Measurements from ENCODE around the gene TMED8.
"Not testable (repeated sequence)": the region's sequence is repeated elsewhere in the genome, so short reads cannot be mapped to it uniquely, and the experiment has no call there.

Gene TMED8

GRCh38 chr14:77364146-77364545 lies 12.7 kb downstream of the TMED8 start:
- no peak for DNase-seq (ENCODE audit: low read depth in 1 of 2, low spot score in 1 of 2)

GRCh38 chr14:77359626-77360025 lies 17.3 kb downstream of the TMED8 start:
- DNase-seq (ENCODE audit: low read depth in 1 of 2, low spot score in 1 of 2) = no peak

DNA sequence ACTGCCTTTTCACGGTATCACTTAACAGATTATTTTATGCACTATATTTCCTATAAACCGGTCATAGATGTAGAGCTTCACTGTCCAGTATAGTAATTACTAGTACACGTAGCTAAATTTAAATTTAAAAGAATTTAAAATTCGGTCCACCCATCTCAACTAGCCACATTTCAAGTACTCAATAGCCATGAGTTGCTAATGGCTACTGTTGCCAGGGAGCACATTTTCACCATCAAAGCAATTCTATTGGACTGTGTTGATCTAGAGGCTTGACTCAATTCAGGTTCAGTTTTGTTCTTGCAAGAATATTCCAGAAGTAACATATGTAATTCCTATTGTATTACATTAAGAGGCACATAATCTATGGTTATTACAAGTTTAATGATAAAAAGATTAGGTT lies 20.0 kb downstream of the TMED8 start:
- no peak for DNase-seq (ENCODE audit: low read depth in 1 of 2, low spot score in 1 of 2)

GRCh38 chr14:77355811-77356210 lies 21.1 kb downstream of the TMED8 start:
- DNase-seq (ENCODE audit: low read depth in 1 of 2, low spot score in 1 of 2) = no peak

GRCh38 chr14:77353469-77354141 lies 23.3 kb downstream of the TMED8 start:
- no peak for DNase-seq (ENCODE audit: low read depth in 1 of 2, low spot score in 1 of 2)

- no peak for DNase-seq (ENCODE audit: low read depth in 1 of 2, low spot score in 1 of 2)
These were observed 29.1 kb downstream of the TMED8 start for GRCh38 chr14:77347751-77348150.

DNA sequence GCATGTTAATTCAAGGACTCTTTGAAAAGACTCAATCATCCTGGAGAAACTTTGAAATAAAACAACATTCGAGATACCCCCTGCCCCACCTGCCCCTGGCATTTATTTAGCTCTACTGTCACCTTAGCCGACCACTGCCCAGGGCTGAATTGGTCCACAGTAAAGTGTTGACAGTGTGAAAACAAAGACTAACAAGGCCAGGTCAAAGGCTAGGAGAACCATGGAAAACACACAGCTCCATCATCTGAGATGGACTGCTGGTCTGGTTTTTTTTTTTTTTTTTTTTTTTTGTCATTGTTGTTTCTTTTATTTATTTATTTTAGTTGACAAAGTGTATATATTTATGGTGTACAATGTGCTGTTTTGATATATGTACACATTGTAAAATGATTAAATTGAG lies 30.4 kb downstream of the TMED8 start:
- DNase-seq (ENCODE audit: low read depth in 1 of 2, low spot score in 1 of 2) = no peak

DNA sequence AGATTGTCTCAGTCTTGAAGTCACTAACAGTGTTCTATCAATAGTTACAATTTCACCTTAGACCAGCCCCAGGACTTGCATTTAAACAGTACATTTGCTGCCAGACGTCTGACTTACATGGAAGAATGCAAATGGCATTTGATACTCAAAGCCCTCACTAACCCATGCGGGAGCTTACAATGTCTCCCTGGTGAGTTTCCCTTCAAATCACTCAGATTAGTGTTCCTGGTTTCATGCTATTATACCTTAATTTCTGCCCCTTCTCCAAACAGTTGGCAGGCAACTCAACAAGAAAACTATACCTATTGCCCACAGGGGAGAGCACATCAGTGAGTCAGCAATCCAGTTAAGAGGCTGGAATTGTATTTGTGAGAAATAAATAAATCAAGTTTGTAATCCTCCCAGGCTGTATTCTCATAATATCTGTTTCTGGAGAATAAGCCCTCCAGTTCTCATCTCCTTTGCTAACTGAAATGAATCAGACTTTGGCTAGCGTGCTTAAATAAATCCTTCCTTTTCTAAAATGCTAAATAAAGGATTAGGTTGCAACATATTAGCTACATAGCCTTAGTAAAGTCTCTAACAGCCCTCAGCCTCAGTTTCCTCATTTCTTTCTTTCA lies 32.4 kb downstream of the TMED8 start:
- no peak for DNase-seq (ENCODE audit: low read depth in 1 of 2, low spot score in 1 of 2)

DNA sequence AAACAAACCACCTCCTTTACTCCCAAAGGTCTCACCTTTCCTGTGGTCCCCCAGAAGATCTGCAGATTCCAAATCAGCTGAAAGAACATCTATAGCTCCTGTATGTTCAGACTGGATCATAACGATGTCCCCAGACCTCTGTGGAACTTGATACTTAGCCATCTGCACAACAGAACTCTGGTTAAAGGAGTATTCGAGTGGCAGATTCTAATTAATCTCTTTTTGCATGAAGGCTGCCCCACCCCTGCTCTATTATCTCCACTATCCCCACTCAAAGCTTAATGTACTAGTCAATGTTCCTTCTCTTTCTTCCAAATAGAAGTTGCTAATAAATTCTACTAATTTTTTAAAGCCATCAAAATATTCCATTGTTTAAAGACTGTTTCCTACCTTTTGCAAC lies 33.2 kb downstream of the TMED8 start:
- no peak for DNase-seq (ENCODE audit: low read depth in 1 of 2, low spot score in 1 of 2)

- no peak for DNase-seq (ENCODE audit: low read depth in 1 of 2, low spot score in 1 of 2)
These were observed 34.0 kb downstream of the TMED8 start for GRCh38 chr14:77342726-77343397.

DNA sequence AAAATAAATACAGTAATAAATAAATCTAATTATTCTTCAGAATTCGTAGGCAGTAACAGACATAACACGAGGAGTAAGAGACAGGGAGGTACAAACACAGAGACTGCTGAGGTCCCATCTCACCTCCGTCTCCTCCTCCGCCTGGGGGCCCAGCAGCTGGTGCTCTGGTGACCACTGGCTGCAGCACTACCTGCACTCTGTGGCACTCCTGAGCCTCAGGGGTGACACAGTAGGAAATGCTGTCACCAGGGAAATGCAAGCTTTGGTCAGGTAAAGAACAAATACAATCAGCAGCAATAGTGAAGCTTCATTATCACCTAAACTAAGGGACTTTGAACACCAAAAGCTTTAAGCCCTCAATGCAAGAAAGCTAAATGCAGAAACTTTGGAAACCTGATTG lies 36.5 kb downstream of the TMED8 start:
- no peak for DNase-seq (ENCODE audit: low read depth in 1 of 2, low spot score in 1 of 2)

DNA sequence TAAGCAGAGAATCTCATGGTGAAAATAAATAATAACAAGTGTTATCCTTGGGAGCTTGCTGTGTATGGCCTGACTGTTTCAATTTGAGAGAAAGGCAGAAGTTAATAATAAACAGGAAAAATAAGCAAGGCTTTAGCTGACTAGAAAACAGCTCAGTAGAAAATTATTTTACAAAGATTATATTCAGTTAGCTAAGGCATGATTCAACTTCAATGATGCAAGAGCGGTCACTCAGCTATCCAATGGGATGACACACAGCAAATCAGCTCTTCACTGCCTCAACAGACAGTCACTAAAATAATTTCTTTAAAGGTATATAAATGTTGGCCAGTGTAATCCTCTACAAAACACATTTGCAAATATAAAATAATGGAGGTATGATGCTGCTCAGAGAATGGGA lies 37.5 kb downstream of the TMED8 start:
- no peak for DNase-seq (ENCODE audit: low read depth in 1 of 2, low spot score in 1 of 2)

GRCh38 chr14:77338302-77338701 lies 38.6 kb downstream of the TMED8 start:
- DNase-seq (ENCODE audit: low read depth in 1 of 2, low spot score in 1 of 2) = no peak

- DNase-seq (ENCODE audit: low read depth in 1 of 2, low spot score in 1 of 2) = no peak
These were observed 39.0 kb downstream of the TMED8 start for GRCh38 chr14:77337880-77338279.

- DNase-seq (ENCODE audit: low read depth in 1 of 2, low spot score in 1 of 2) = not testable (repeated sequence)
These were observed 39.6 kb downstream of the TMED8 start for GRCh38 chr14:77337255-77337654.

GRCh38 chr14:77335576-77335975 lies 41.3 kb downstream of the TMED8 start:
- no peak for DNase-seq (ENCODE audit: low read depth in 1 of 2, low spot score in 1 of 2)

- no peak for DNase-seq (ENCODE audit: low read depth in 1 of 2, low spot score in 1 of 2)
These were observed 47.0 kb downstream of the TMED8 start for GRCh38 chr14:77329872-77330271.

DNA sequence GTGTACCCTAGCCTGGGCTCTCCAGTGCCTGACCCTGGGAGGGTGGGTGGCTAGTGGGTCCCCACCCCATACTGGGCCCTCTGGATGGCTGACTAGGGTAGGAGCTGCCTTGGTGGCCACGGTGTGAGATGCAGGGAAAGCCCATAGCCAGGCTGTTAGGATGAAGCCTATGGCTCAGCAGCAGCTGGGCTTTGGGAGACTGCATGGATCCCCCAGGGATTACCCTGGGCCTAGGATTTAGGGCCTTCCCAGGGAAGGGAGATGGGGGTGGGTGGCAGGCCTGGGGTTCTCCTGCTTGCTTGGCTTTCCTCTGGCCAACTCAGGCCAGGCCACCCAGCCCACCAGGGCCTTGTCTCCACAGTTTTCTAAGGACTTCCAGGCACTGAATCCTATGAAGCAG lies 49.8 kb downstream of the TMED8 start:
- no peak for DNase-seq (ENCODE audit: low read depth in 1 of 2, low spot score in 1 of 2)

DNA sequence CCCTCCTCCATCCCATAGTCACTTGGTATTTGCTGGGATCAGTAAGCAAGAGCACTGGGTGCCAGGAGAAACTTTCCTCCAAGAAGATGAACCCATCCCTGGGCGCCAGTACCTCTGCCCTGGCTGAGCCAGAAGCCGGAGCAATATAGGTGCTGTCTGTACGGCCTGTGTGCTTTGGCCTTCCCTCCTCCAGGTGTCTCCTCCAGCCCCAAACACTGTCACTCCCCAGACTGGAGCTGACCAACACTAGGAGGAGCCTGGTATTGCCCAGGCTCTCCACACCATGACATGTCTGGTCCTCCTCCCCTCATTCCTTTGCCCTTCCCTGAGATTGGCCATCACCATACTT lies 51.2 kb downstream of the TMED8 start:
- DNase-seq (ENCODE audit: low read depth in 1 of 2, low spot score in 1 of 2) = no peak

GRCh38 chr14:77324816-77325745 lies 51.8 kb downstream of the TMED8 start:
- DNase-seq (ENCODE audit: low read depth in 1 of 2, low spot score in 1 of 2) = no peak

DNA sequence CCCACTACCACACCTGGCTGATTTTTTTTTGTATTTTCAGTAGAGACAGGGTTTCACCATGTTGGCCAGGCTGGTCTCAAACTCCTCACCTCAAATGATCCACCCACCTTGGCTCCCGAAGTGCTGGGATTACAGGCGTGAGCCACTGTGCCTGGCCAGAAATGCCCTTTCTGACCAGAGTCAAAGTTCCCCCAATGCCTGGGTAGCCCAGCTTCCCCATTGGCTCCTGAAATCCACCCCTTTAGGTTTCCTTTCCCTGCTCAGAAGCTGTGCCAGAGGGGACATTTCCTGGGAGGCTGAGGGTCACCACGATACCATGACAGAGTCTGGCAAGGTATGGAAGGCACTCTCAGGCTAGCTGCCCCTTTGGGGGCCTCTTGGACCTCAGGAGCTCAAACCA lies 52.6 kb downstream of the TMED8 start:
- DNase-seq (ENCODE audit: low read depth in 1 of 2, low spot score in 1 of 2) = no peak

DNA sequence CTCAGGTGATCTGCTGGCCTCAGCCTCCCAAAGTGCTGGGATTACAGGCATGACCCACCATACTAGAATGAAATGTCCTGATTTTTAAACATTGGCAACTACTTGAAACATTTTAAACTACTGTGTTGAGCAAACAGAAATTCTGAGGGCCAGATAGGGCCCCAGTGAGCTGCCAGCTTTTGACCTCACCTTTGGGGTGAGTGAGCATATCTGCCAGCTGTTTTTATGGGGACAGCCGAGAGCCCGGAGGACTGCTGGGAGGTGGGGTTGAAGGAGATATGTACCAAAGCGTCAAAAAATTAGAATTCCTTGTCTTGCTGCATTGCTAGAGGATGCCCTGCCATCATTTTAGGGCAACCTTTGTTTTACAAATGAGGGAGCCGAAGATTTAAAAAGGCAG lies 53.3 kb downstream of the TMED8 start:
- no peak for DNase-seq (ENCODE audit: low read depth in 1 of 2, low spot score in 1 of 2)

Measured in stimulated activated CD4-positive, alpha-beta T cell treated with anti-CD3 and anti-CD28 coated beads, Interleukin-15, amount 100 ng/mL, for 1 hour (primary cell).